ENCODE results near the gene TMOD2.
A peak's percentile ranks its signal among the peaks of the same experiment; 100 is the strongest.

Gene TMOD2

GRCh38 chr15:51736751-51737521 is 14.5 kb upstream of the TMOD2 start:
- DNase-seq, result peak; percentile 72

- peak; percentile 77 for DNase-seq
Observed at GRCh38 chr15:51737522-51738305, 13.7 kb upstream of the TMOD2 start, which contains the start of gene LYSMD2. Gene LYSMD2, minus strand, starts transcription at chr15:51737655. Its CDS starts 33 bp downstream, at chr15:51737622.

GRCh38 chr15:51738553-51738952 is 12.8 kb upstream of the TMOD2 start:
- DNase-seq, result no peak

GRCh38 chr15:51739061-51739712 is 12.2 kb upstream of the TMOD2 start:
- no peak for DNase-seq

- DNase-seq, result no peak
Observed at GRCh38 chr15:51749307-51749706, 2.1 kb upstream of the TMOD2 start.

GRCh38 chr15:51750186-51750585 is 1.2 kb upstream of the TMOD2 start:
- no peak for DNase-seq

GRCh38 chr15:51751697-51752683 is 593 bp downstream of the TMOD2 start:
- no peak for DNase-seq

- DNase-seq, result no peak
Observed at GRCh38 chr15:51752888-51753287, 1.5 kb downstream of the TMOD2 start.

GRCh38 chr15:51754267-51754666 is 2.9 kb downstream of the TMOD2 start:
- DNase-seq, result no peak

- DNase-seq, result no peak
Observed at GRCh38 chr15:51755790-51756189, 4.4 kb downstream of the TMOD2 start.

GRCh38 chr15:51756482-51756881 is 5.1 kb downstream of the TMOD2 start:
- no peak for DNase-seq

GRCh38 chr15:51757450-51757849 is 6.1 kb downstream of the TMOD2 start:
- DNase-seq, result no peak

- DNase-seq, result no peak
Observed at GRCh38 chr15:51758645-51759044, 7.2 kb downstream of the TMOD2 start.

GRCh38 chr15:51759557-51760070 is 8.2 kb downstream of the TMOD2 start:
- DNase-seq, result no peak

- no peak for DNase-seq
Observed at GRCh38 chr15:51760805-51761204, 9.4 kb downstream of the TMOD2 start.

GRCh38 chr15:51765751-51766150 is 14.4 kb downstream of the TMOD2 start:
- DNase-seq, result no peak

- no peak for DNase-seq
Observed at GRCh38 chr15:51766341-51766740, 14.9 kb downstream of the TMOD2 start.

GRCh38 chr15:51768018-51768417 is 16.6 kb downstream of the TMOD2 start:
- no peak for DNase-seq

- no peak for DNase-seq
Observed at GRCh38 chr15:51770902-51771301, 19.5 kb downstream of the TMOD2 start.

- no peak for DNase-seq
Observed at GRCh38 chr15:51771773-51772172, 20.4 kb downstream of the TMOD2 start.

GRCh38 chr15:51774916-51775315 is 23.5 kb downstream of the TMOD2 start:
- DNase-seq, result no peak
